Measurements from ENCODE around the gene SNRPD2.

DNA sequence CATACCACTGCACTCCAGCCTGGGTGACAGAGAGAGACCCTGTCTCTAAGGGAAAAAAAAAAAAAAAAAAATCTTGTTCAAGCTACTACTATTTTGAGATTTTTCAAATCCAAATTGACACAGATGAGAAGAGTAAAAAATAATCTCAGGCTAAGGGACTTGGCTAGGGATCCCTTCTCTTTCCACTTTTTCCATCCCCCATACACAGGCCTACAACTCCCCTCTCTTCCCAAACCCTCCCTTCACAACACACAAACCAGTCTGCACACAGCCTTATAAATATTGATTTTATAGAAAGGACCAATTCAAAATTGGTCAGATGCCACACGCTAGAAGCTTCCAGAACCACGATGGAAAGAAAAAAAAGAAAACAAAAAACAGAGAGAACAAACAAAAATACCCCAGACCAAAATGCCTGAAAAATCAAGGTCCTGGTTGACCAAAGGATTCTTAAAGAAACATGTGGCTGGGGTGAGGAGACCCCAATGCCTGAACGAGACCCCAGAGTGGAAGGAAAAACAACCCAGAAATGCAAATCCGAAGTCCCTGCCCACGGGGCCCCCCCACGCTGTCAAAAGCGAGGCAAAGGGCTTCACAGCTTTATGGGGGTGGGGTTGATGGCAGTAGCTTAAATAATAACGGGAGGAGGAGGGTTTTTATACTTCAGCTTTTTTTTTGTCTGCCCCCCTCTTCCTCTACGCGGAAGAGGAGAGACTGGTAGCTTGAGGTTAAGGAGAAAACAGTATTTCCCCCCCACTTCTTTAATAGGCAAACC lies 18.8 kb upstream of the SNRPD2 start:
- TF ChIP-seq POLR2A (IDR thresholded peaks at IDR 0.05; ENCODE audit: low read depth, low read length), result no peak
- TF ChIP-seq POLR2AphosphoS5 (IDR thresholded peaks at IDR 0.05; ENCODE audit: low read depth, low read length), result no peak
- no peak for TF ChIP-seq TAF1 (IDR thresholded peaks at IDR 0.05; ENCODE audit: low read depth, low read length)
- no peak for TF ChIP-seq SPI1 (IDR thresholded peaks at IDR 0.05; ENCODE audit: low read depth, low read length)
- no peak for TF ChIP-seq PAX5 (IDR thresholded peaks at IDR 0.05; ENCODE audit: insufficient read depth, low read length, severe bottlenecking)

Measured in GM12891 (cell line).